Measurements from ENCODE around the gene ATP13A1.

- TF ChIP-seq CTCF (IDR thresholded peaks at IDR 0.05) (no peak), POLR2A (IDR thresholded peaks at IDR 0.05) (no peak)
Measured at GRCh38 chr19:19634516-19635312, 28.8 kb downstream of the ATP13A1 start.
